Ovary (tissue), 9 donors: Measurements from ENCODE around the gene PDE4D. TPM values are rescaled to one million over a fixed set of nuclear protein-coding genes. Genes with fewer than 3 reads are reported as not detected.

Experiments used
- DNase-seq, 5 donors: peaks; one replicate each; pipeline ENCODE4 v3.0.0-alpha.2; 2019 to 2020
- H3K27ac ChIP-seq, 2 donors: fragments of 200-600 bp; one replicate each; pipeline versions ENCODE4 v1.5.1 to v1.8.0; 2019 to 2022
- H3K27me3 ChIP-seq: fragments of 200-600 bp; one replicate; pipeline ENCODE4 v1.8.0; 2022
- H3K36me3 ChIP-seq: fragments of 200-600 bp; sonication (generic); one replicate; pipeline ENCODE4 v1.5.1; 2019
- H3K4me1 ChIP-seq: one replicate; pipeline ENCODE4 v1.8.1; 2013; ENCODE audit warnings: mild to moderate bottlenecking, moderate library complexity; ENCODE audit not compliant: insufficient read depth
- H3K4me3 ChIP-seq: fragments of 200-600 bp; sonication (generic); one replicate; pipeline ENCODE4 v1.5.1; 2017
- H3K9me3 ChIP-seq, 2 donors: fragments of 200-600 bp in 1 of 2; sonication (generic) in 1 of 2; one replicate each; pipeline versions ENCODE4 v1.5.1 to v1.8.1; 2013 to 2019; ENCODE audit warnings: mild to moderate bottlenecking in 1 of 2, moderate library complexity in 1 of 2
- CTCF ChIP-seq, 3 donors: fragments of 450-650 bp in 2 of 3; fragments of 200-600 bp in 1 of 3; IDR thresholded peaks; one replicate each; pipeline versions ENCODE4 v1.5.1 to v1.8.0; 2016 to 2022; ENCODE audit warnings: antibody characterized with exemption in 3 of 3, mild to moderate bottlenecking in 1 of 3
- EP300 ChIP-seq: sonication (generic); formaldehyde crosslinking; IDR thresholded peaks from one replicate; pipeline ENCODE4 v1.6.1; 2017; ENCODE audit warnings: antibody characterized with exemption
- POLR2A ChIP-seq: fragments of 450-650 bp; IDR thresholded peaks from one replicate; pipeline ENCODE4 v1.6.1; 2017; ENCODE audit warnings: antibody characterized with exemption, mild to moderate bottlenecking, moderate library complexity
- WGBS, 3 donors: extraction: QIAGEN DNeasy Blood & Tissue Kit in 1 of 3; methylation state at CpG; one replicate each; pipeline versions ENCODE4 v1.1.5 to v1.1.7; 2013 to 2017; 5-methylcytosine and 5-hydroxymethylcytosine counted together
- intact Hi-C, 4 donors: fragments of 100-400 bp; cut with DNase I; formaldehyde crosslinking; loops; one replicate each; pipeline versions ENCODE4 v1.11.0 to v1.15.1; 2022 to 2023
- polyA plus RNA-seq, 2 donors: library from polyadenylated mRNA; stranded (reverse); fragments of 200-250 nt in 1 of 2; fragments of 350-450 nt in 1 of 2; fragmentation: Illumina TruSeq in 1 of 2; extraction: RNeasy Lipid Tissue Mini Kit (QIAGEN cat#74804) in 1 of 2; gene quantifications; one replicate each; pipeline ENCODE4 v1.2.3, GENCODE V29; 2013 to 2014
- total RNA-seq, 7 donors: library from RNA; depleted of rRNA in 2 of 7; stranded (reverse); fragments of >200 nt in 2 of 7; fragmentation: NEBNext Ultra II Directional in 3 of 7; extraction: Animal tissue kit (Norgen Biotek cat#: 25700) in 3 of 7; gene quantifications; one replicate each; pipeline versions ENCODE4 v1.1.0 to v1.2.4, GENCODE V29; 2016 to 2023
- donor health status: DM: no; HTN: no; CAD: no; lungs with moderate emphysema.
- donor health status: DM: no; HTN: no; CAD: no.
- donor health status: Bipolar disorder and iron deficiency.
- donor health status: DM: yes; HTN: yes; CAD: no.
- donor health status: DM: no; HTN: no; CAD: no.
- donor health status: DM: yes; HTN: yes; CAD: no.

The PDE4D gene
- total and polyA plus RNA-seq, 9 donors = 1.3 to 67.6 (median 8.4) TPM

GRCh38 chr5:59231221-59231931 lies 662.1 kb downstream of the PDE4D start:
- Histone ChIP-seq H3K4me3 (no peak overlapping the region), H3K27me3 (no peaks in the 10 kb centered on the region), H3K36me3 (no peaks in the 10 kb centered on the region), H3K4me1 (no peaks in the 10 kb centered on the region), H3K9me3 (no peaks in the 10 kb centered on the region), H3K27ac (no peak overlapping the region)
- no peak for DNase-seq
- TF ChIP-seq EP300 (no peak), CTCF (IDR thresholded peaks at IDR 0.05) (no peak), POLR2A (no peak)
- intact Hi-C loops = no loop called here
- 88 to 95% (median 91%) methylated on average over 7 of the region's 7 CpGs for WGBS, 3 donors

- Histone ChIP-seq H3K27ac (no peak overlapping the region), H3K9me3 (no peaks in the 10 kb centered on the region)
- intact Hi-C loops = no loop called here
Measured at GRCh38 chr5:59222687-59223511, 670.6 kb downstream of the PDE4D start.

GRCh38 chr5:59221769-59222168 lies 671.8 kb downstream of the PDE4D start:
- no peak for TF ChIP-seq EP300
- TF ChIP-seq CTCF (IDR thresholded peaks at IDR 0.05) = no peak
- TF ChIP-seq POLR2A = no peak
- intact Hi-C loops = no loop called here
- no peaks in the 10 kb centered on the region for H3K4me1 ChIP-seq
- no peak overlapping the region for H3K4me3 ChIP-seq
- H3K36me3 ChIP-seq = no peaks in the 10 kb centered on the region
- 92 to 98% (median 96%) methylated on average over 2 of the region's 2 CpGs for WGBS, 3 donors
- no peaks in the 10 kb centered on the region for H3K27me3 ChIP-seq
- DNase-seq = no peak
- no peak overlapping the region for H3K27ac ChIP-seq
- no peaks in the 10 kb centered on the region for H3K9me3 ChIP-seq

More at GRCh38 chr5:59222687-59223511, 670.6 kb downstream of the PDE4D start:
- DNase-seq = no peak
- TF ChIP-seq EP300 (no peak), CTCF (IDR thresholded peaks at IDR 0.05) (no peak), POLR2A (no peak)
- H3K36me3 ChIP-seq = no peaks in the 10 kb centered on the region
- H3K4me1 ChIP-seq = no peaks in the 10 kb centered on the region
- no peaks in the 10 kb centered on the region for H3K27me3 ChIP-seq
- no peak overlapping the region for H3K4me3 ChIP-seq

GRCh38 chr5:59218424-59219045 lies 675.0 kb downstream of the PDE4D start:
- WGBS, 3 donors = 94 to 98% (median 95%) methylated on average over 2 of the region's 2 CpGs
- Histone ChIP-seq H3K4me1 (no peaks in the 10 kb centered on the region), H3K36me3 (no peaks in the 10 kb centered on the region), H3K9me3 (no peaks in the 10 kb centered on the region), H3K27ac (no peak overlapping the region), H3K27me3 (no peaks in the 10 kb centered on the region), H3K4me3 (no peak overlapping the region)
- DNase-seq = no peak
- intact Hi-C loops = no loop called here
- no peak for TF ChIP-seq POLR2A
- no peak for TF ChIP-seq EP300
- TF ChIP-seq CTCF (IDR thresholded peaks at IDR 0.05) = no peak
